Activated CD8-positive, alpha-beta memory T cell treated with anti-CD3 and anti-CD28 coated beads for 1 hour (primary cell): ENCODE data around the gene HSPA12B.

ENCODE experiments used
- DNase-seq, 2 donors: peaks; one replicate each; pipeline ENCODE4 v3.0.0-alpha.2; 2020; ENCODE audit warnings: low read depth in 1 of 2; ENCODE audit errors: extremely low read depth in 1 of 2

The HSPA12B gene

DNA sequence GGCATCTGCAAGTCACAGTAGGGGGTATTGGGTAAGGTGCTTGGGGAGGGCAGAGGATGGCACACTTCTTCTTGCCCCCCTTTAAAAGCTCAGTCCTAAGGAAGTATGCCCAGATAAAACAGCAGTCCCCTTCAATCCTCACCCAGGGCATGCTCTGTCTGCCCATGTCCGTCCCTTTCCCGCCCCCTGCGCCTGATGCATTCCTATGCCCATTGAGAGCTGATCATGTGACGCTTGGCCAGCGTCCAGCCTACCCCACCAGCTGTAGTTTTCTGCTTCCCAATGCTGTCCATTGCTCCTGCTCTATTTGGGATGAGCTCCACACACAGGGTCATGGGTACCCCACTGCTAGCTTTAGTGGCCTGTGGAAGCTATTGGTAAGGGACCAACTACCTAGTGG, 28.4 kb upstream of the HSPA12B start:
- DNase-seq, result no peak

DNA sequence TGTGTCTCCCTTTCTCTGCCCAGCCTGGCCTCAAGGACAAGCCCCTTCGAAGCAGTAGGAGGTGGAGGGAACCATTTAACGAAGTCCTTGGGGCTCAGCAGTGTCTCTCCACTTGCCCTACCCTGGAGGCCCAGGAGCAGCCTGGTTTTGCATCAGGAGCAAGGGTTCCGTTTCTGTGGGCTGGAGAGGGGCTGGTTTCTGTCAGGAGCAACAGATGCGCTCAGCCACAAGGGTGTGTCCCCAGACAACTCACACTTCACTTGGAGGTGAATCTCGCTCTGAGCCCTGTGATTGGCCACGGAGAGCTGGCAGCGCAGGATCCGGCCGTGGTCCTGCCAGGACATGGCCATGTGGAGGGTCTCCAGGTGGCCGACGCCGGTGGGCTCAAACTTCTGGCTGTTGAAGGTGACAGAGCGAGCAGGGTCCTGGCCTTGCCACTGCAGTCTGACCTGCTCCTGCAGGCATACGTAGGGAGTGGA, 27.0 kb upstream of the HSPA12B start:
- DNase-seq, result no peak

DNA sequence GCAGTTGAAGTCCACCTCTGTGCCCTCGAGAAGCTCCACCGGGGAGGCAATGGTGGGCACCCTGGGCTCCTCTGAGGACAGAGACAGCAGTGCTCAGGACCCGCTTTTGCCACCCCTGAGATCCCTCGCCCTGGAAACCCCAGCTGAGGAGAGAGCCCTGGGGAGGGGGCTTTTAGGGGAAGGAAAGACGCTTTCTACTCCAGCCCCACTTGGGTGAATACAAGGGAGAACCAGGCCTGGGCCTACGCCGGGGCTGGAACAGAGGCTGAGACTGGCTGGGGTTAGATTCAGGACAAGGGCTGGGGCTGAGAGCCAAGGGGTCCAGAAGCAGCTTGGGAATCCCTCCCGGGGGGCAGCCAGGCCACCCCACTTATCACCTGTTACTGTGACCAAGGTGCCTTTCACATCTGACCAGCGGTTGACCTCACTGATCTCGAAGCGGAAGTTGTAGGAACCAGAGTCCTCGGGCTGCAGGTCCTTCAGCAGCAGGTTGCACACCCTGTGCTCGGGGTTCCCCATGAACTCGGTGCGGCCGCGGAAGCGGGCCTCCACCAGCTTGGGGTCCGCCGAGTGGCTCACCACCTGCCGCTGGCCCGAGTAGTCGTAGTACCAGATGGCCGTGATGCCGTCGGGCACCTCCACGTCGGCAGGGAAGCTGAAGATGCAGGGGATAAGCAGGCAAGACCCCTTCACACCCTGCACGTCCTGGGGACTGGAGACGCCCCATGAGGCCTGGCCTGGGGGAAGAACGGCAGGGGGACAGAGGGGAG, 26.3 kb upstream of the HSPA12B start:
- no peak for DNase-seq

DNA sequence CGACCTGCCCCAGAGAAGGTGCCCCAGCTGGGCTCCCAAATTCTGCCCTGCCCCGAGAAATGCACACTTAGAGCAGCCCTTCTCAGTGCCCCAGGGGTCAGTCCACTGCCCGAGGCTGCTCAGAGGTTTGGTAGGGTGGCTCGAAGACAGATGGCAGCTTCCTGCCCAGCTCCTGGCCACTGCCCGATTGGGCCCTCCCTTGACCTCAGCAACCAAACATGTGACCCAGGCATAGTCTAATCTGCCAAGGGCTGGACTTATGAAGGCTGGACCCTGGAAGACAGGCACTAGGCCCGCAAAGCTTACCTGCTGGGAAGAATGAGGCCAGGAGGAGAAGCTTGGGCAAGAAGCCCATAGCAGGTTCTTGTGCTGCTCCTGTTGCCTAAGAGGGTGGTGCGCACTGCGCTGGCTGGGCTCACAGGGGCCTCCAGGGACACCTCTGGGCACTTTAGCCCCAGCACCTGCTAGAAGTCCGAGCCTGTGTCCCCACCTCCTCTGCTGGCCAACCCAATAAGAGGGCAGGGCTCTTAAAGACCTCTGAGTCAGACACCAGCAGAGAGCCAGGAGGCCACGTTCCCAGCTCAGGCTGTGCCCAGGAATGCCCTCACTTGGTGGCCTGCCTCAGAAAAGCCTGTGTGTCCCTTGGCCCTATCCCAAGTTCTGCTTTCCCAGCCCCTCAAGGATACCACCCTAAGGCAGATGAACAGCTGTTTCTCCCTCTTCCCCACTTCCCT, 25.5 kb upstream of the HSPA12B start:
- DNase-seq, result no peak

DNA sequence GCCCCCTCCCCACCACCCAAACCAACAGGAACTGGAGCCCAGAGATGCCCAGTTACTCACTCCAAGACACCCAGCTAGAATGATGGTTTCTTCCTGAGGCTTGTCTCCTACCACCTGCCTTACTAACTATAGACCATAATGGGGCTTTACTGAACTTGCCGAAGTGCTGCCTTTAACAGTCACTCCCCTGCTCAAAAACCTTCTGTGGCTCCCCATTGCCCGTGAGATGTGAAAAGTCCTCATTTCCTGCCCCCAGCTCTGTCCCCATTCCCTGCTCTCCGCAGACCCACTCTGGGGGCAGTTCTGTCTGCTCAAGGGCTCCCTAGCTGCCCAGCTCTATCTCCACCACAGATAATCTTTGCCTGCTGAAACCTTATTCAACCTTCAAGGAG, 25.0 kb upstream of the HSPA12B start:
- DNase-seq, result no peak

DNA sequence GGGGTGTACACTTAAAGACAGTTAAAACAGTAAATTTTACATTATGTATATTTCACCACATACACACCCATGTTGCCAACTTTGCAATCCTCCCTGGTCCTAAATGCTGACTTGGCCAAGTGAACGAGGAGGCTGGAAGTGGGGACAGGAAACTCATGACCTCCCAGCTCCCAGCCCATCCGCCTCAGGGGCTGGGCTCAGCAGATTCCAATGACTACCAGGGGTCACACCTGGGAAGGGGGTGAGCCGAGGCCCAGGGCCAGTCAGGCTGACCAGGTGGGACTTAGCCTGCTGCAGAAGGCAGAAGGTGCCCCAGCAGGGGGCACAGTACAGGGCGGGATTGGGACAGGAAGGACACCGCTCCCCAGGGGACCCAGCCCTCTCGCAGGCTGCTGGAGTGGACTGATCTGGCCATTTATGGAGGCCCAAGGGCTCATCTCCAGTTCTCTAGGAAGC, 22.4 kb upstream of the HSPA12B start:
- DNase-seq, result no peak

DNA sequence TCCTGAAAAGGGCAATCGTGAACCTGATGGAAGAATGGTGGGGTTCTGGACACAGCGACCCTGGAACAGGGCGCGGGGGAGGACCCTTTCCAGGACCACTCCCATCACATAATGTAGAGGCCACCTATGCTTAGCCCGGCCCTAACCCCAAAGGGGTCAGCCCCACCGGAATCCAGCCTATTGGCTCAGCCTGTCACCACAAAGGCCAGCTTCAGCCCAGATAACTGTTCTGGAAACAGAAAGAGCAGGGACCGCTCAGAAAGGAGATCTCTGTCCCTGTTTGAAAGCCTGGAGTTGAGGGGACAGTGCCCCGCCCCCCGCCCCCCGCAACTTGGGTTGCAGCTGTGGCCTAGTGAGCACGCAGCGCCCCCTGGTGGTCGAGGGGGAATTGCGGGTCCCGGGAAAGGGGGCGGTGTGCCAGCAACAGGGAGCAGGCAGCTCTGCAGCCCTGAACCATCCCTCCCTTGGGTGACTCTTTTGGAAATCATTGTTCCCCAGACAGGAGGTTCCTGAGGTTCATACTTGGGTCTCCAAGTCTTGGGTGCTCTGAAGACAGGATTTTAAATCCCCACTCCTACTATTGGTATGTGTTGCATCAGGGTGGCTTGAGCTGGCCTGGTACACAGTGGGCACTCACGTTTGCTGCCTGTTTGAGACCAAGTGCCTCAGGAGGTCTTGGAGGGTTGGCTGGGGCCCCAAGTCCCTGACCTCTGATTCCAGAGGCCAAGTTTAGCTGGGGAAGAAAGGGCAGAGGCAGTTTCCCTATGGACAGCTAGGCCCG, 21.6 kb upstream of the HSPA12B start:
- peak; percentile 34 to 67 for DNase-seq

DNA sequence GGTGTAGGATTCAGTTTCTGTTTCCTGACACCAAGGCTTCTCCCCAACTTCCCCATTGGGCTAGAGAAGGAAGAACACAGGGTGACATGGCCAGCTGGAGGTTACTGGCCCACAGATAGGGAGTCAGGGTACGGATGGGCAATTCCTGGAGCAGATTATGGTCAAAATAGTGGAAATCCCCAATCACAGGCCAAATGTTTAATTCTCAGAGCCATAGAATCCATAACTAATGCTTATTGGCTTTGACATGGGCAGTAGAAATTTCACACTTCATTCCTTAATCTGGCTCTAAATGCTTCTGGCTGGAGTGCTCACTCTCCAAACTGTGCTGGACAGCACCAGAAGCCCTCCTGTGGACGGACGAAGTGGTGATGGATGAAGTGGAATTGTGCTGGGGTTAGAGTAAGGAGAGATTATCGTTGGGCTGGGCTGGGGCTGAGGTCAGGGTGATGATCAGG, 21.0 kb upstream of the HSPA12B start:
- DNase-seq, result no peak

DNA sequence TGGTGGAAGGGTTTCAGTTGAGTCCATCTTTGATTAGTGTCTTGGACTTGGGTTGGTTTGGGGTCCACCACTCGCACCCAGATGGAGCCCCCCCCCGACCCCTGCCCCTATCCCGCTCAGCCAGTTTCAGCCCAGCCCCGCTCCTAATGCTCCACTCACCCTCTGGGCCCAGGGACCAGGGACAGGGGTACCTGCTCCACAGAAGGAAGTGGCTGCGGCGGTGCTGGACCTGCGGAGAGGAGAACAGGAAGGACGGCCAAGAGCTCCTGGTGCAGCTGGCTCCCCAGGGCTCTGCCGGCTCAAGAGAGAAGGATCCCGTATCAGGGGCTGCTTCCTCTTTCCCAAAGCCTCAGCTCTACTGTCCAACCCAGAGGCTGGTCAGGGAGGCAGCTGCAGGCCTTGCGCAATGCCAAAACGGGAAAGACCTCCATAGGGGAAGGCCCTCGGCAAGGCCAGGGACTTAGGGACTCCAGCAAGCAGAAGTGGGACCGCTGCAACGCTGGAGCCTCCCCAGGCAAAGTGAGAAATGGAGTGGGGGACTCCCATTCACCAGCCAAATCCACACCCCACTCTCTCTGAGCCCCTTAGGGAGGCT, 20.1 kb upstream of the HSPA12B start, which contains the start of gene SIGLEC1:
TSS of gene SIGLEC1 (minus strand) at position 322 of the 595 bp plus-strand sequence. CDS start 5,472 bp downstream, outside the sequence.
- no peak for DNase-seq

DNA sequence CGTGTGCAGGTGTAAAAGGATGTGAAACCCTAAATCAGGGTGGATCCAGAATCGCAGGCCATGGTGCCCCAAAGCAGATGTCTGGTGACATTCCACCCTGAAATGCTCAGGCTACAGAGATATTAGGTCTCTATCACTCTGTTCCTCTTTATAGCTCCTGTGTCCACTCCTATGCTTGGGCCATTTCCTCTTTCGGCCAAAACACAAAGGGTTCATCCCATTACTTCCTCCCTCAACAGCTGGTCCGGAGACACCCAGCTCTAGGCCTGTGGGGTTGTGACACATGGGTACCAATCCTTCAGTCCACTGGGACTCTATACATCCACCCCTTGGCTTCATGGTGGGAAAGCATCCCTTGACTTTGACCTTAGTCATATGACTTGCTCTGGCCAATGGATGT, 18.4 kb upstream of the HSPA12B start:
- DNase-seq, result no peak

DNA sequence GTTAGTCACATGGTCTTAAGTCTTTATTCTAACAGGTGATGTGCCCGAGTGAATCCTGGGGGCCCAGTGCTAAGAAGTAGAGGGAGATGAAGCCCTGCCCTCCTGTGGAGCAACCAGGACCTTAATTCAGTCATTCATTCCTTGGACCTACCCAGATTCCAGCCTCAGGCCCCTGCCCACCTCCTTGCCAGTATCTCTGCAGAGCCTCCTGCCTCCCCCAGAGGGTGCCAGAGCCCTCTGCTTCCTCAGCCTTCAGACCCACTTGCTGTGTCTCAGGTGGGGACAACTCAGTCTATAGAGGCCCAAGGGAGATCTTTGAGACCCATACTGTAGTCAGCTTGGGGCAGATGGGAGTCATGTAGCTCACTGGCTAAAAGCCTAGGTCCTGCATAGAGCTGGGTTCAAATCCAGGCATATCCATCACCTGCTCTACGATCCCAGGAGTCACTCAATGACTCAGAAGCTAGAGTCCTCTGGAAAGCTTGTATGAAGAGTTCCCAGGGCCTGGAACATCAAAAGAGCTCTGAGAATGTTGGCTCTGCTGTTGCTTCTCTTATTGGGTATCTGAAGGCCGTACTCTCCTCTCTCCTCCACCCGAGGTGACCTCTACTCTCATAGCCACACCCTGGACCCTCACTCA, 16.2 kb upstream of the HSPA12B start:
- no peak for DNase-seq

DNA sequence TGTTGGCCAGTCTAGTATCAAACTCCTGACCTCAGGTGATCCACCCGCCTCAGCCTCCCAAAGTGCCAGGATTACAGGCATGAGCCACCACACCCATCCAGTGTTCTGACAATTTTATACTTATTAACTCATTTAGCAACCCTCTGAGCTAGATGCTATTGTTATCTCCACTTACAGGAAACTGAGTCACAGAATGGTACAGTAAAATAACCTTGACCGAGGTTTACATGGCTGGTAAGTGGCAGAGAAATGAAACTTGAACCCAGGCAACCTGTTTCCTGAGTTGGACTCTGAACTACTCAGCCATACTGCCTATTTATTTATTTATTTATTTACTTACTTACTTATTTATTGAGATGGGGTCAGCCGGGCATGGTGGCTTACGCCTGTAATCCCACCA, 13.4 kb upstream of the HSPA12B start:
- DNase-seq, result no peak

DNA sequence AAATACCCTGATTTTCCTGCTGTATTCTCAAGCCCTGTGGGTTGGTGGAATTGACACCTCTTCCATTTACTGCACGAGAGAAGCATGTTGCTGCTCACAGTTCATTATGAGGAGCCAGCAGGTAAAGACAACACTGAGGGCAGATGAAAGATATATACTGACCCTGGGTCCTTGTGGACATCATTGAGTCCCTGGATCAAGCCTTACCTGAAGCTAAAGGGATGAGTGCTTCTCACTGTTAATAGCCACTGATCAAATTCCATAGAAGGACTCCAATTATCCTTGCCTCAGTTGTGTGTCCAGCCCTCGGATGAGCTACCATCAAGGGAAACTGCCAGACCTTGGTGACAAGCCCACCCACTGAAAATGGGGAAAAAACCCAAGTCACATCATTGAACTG, 12.4 kb upstream of the HSPA12B start:
- DNase-seq, result no peak

DNA sequence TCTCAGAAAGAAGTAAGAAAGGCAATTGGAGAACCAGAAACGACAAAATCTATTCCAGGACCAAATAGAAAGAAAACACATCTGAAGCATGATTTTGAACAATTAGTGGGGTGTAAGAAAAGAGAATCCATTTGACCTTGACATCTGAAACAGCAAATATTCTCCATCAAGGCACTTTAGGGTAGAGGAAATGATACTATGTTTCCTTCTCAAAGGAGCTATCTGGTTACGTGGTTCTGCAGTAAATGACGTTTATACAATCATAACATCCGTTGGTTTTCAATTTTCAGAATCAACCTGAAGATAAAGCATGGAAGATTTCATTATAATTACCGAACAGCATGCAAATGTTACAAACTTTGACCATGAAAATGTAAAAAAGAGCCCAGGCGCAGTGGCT, 11.9 kb upstream of the HSPA12B start:
- no peak for DNase-seq

DNA sequence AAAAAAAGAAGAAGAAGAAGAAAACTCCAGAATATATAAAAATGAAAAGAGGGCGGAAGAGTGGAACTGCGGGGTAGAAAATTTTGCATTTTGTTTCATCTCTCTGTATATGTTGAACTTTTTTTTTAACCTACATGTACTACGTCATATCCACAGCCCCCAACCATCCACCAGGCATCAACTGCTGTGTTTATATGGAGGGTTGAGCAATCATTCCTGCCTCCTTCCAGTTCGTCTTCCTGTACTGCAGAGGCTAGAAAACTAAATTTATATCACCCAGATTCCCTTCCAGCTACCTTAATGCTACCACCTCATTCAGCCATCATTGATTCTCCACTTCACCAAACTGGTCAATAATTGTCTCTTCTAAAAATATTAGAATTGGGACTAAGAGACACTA, 10.6 kb upstream of the HSPA12B start:
- DNase-seq, result no peak

DNA sequence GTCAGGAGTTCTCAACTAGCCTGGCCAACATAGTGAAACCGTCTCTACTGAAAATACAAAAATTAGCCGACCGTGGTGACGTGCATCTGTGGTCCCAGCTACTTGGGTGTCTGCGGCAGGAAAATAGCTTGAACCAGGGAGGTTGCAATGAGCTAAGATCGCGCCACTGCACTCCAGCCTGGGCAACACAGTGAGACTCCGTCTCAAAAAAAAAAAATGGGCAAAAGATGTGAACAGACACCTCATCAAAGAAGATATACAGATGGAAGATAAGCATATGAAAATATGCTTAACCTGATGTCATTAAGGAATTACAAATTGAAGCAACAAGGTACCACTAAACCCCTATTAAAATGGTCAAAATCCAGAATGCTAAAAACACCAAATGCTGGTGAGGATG, 9.2 kb upstream of the HSPA12B start:
- no peak for DNase-seq

DNA sequence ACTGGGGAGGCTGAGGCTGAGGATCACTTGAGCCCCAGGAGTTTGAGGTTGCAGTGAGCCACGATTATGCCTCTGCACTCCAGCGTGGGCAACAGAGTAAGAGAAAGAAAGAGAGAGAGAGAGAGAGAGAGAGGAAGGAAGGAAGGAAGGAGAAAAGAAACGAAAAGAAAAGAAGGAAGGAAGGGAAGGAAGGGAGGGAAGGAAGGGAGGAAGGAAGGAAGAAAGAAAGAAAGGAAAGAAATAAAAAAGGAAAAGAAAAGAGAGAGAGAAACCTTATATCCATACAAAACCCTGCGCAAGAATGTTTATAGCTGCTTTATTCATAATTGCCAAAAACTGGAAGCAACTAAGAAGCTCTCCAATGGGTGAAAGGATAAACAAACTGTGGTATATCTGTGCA, 8.1 kb upstream of the HSPA12B start:
- DNase-seq, result no peak

DNA sequence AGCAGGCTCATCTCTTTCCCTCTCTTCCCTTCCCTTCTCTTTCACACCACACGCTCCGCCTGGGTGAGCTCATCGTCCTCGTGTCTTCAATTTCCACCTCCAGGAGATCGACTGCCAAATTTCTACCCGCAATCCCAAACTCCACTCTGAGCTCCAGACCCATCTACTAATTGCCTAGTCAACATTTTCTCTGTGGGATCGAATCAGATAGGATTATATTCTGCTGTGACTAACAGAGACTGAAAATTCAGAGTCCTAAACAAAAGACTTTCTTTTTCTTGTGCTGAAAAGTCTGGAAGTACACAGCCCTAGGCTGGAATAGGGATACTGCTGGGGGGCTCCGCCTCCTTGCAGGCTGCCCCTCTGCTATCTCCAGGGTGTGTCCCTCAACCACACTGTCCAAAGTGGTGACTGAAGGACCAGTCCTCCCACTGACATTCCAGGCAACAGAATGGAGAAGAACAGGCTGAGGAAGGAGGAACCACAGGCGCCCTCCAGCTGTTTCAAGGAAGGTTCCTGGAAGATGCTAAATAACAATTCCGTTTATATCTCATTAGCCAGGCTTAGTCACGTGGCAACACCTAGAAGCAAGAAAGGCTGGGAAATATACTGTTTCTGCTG, 5.0 kb upstream of the HSPA12B start:
- no peak for DNase-seq

DNA sequence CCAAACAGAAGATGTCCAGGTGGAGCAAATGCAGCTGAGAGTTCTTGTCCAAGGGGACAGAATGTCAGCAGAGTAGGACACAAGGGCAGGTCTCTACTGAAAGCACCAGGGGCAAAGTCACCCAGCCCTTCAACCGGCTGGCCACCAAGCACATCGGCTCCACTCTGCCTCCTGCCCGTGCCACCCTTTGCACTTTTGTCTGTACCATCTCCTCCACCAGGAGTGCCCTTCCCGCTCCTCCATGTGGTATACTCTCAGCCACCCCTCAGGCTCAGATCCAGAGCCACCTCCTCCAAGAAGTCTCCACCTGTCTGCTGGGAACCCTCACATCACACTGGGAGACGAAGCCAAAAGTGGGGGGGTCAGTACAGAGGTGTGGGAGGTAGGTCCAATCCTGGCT, 4.1 kb upstream of the HSPA12B start:
- no peak for DNase-seq

DNA sequence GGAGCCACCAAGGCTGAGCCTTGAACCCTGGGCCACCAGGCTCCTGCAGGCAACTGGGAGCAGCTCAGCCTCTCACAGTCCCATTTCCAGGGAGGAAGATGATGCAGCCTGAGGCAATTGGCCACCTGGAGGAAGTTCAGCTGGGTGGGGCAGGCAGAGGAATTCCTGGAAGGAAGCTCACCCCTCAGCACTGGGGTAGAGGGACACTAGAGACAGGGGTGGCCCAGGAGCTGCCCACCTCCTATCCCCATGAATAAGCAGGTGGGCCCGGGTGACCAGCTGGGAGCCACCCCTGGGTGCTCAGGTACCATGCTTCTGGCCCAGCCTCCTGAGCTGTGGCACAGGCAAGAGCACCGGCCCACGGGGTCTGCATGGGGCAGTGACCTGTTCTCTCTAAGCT, 3.6 kb upstream of the HSPA12B start:
- no peak for DNase-seq
